Neural progenitor cell (in vitro differentiated cells): ENCODE results near the gene HPS6. TPM values are rescaled to one million over a fixed set of nuclear protein-coding genes. Genes with fewer than 3 reads are reported as not detected.

ENCODE experiments used
- DNase-seq: peaks from one replicate; pipeline ENCODE4 v3.0.0-alpha.2; 2016; ENCODE audit warnings: low spot score
- H2AFZ ChIP-seq: fragments of 200-600 bp; sonication (generic); replicated peaks from 2 replicates; pipeline ENCODE4 v1.6.1; 2016; ENCODE audit warnings: antibody characterized with exemption
- H3F3A ChIP-seq: fragments of 200-600 bp; sonication (generic); 2 replicates; pipeline ENCODE4 v1.6.1; 2016; ENCODE audit warnings: antibody characterized with exemption, low read depth
- H3K27ac ChIP-seq: fragments of 200-600 bp; sonication (generic); 2 replicates; pipeline ENCODE4 v1.5.1; 2016; ENCODE audit warnings: mild to moderate bottlenecking
- H3K27me3 ChIP-seq: fragments of 200-600 bp; sonication (generic); 2 replicates; pipeline ENCODE4 v1.6.1; 2016; ENCODE audit warnings: mild to moderate bottlenecking, moderate library complexity
- H3K36me3 ChIP-seq: fragments of 200-600 bp; sonication (generic); 2 replicates; pipeline ENCODE4 v1.5.1; 2016
- H3K4me1 ChIP-seq: fragments of 200-600 bp; sonication (generic); 2 replicates; pipeline ENCODE4 v1.6.1; 2016; ENCODE audit warnings: mixed run types
- H3K4me2 ChIP-seq: fragments of 200-600 bp; sonication (generic); 2 replicates; pipeline ENCODE4 v1.6.1; 2016
- H3K4me3 ChIP-seq: fragments of 200-600 bp; sonication (generic); 2 replicates; pipeline ENCODE4 v1.5.1; 2016
- H3K79me2 ChIP-seq: fragments of 200-600 bp; sonication (generic); 2 replicates; pipeline ENCODE4 v1.6.1; 2016; ENCODE audit warnings: low read depth
- H3K9ac ChIP-seq: fragments of 200-600 bp; sonication (generic); 2 replicates; pipeline ENCODE4 v1.6.1; 2016
- H3K9me3 ChIP-seq: fragments of 200-600 bp; sonication (generic); 2 replicates; pipeline ENCODE4 v1.5.1; 2016; ENCODE audit warnings: low read depth
- H4K20me1 ChIP-seq: fragments of 200-600 bp; sonication (generic); 2 replicates; pipeline ENCODE4 v1.6.1; 2016; ENCODE audit warnings: low read depth
- H3K27ac Mint-ChIP-seq: 3 replicates; pipeline ENCODE4 v1.8.0; 2021; ENCODE audit warnings: mixed read lengths
- H3K27me3 Mint-ChIP-seq: 2 replicates; pipeline ENCODE4 v1.8.0; 2022; ENCODE audit warnings: low read depth, mild to moderate bottlenecking, inconsistent platforms, moderate library complexity, mixed read lengths; ENCODE audit not compliant: insufficient read depth
- H3K36me3 Mint-ChIP-seq: 3 replicates; pipeline ENCODE4 v1.8.0; 2021; ENCODE audit warnings: mixed read lengths
- H3K4me1 Mint-ChIP-seq: 3 replicates; pipeline ENCODE4 v1.8.0; 2021; ENCODE audit warnings: mixed read lengths
- H3K4me3 Mint-ChIP-seq: 3 replicates; pipeline ENCODE4 v1.8.0; 2021; ENCODE audit warnings: mild to moderate bottlenecking, moderate library complexity, mixed read lengths
- H3K9me3 Mint-ChIP-seq: 3 replicates; pipeline ENCODE4 v1.8.0; 2020; ENCODE audit warnings: mixed read lengths
- EZH2 ChIP-seq: fragments of 200-600 bp; sonication (generic); IDR thresholded peaks from 2 replicates; pipeline ENCODE4 v1.6.1; 2017; ENCODE audit warnings: antibody characterized with exemption, mild to moderate bottlenecking, moderate library complexity
- EZH2phosphoT487 ChIP-seq: fragments of 200-600 bp; sonication (generic); IDR thresholded peaks from 2 replicates; pipeline ENCODE4 v1.6.1; 2017; ENCODE audit warnings: antibody characterized with exemption
- total RNA-seq: library from RNA; depleted of rRNA; stranded (reverse); fragments of >200 nt; gene quantifications from 2 replicates; pipeline ENCODE4 v1.2.3, GENCODE V29; 2015; ENCODE audit warnings: low replicate concordance
- TF ChIP-seq, protein P1 (sequence below): fragments of 200-600 bp; sonication (generic); IDR thresholded peaks from 2 replicates; pipeline ENCODE4 v1.5.1; 2017; ENCODE audit warnings: antibody characterized with exemption, mild to moderate bottlenecking

HPS6 gene
- total RNA-seq, 1 donor from 2014 or later: 7.2 TPM

GRCh38 chr10:102066399-102067088 is 1.4 kb downstream of the HPS6 start:
- Histone ChIP-seq H3K27ac (no peak overlapping the region), H2AFZ (no peak overlapping the region), H3K4me2 (peak overlapping the region; percentile 97), H3K9ac (no peak overlapping the region), H4K20me1 (peaks cover 19% of the 10 kb centered on the region), H3K4me1 (peaks cover 8% of the 10 kb centered on the region), H3F3A (peaks cover 17% of the 10 kb centered on the region), H3K27me3 (peaks cover 14% of the 10 kb centered on the region), H3K79me2 (peaks cover 13% of the 10 kb centered on the region), H3K4me3 (peak overlapping the region; percentile 77), H3K9me3 (no peaks in the 10 kb centered on the region), H3K36me3 (no peaks in the 10 kb centered on the region)
- Mint-ChIP-seq H3K27ac (no peak overlapping the region), H3K4me3 (peak overlapping the region; percentile 90), H3K36me3 (peaks cover 2% of the 10 kb centered on the region), H3K9me3 (no peaks in the 10 kb centered on the region), H3K4me1 (peaks cover 6% of the 10 kb centered on the region), H3K27me3 (peaks cover 14% of the 10 kb centered on the region)
- TF ChIP-seq EZH2: no peak
- TF ChIP-seq, protein P1, sequence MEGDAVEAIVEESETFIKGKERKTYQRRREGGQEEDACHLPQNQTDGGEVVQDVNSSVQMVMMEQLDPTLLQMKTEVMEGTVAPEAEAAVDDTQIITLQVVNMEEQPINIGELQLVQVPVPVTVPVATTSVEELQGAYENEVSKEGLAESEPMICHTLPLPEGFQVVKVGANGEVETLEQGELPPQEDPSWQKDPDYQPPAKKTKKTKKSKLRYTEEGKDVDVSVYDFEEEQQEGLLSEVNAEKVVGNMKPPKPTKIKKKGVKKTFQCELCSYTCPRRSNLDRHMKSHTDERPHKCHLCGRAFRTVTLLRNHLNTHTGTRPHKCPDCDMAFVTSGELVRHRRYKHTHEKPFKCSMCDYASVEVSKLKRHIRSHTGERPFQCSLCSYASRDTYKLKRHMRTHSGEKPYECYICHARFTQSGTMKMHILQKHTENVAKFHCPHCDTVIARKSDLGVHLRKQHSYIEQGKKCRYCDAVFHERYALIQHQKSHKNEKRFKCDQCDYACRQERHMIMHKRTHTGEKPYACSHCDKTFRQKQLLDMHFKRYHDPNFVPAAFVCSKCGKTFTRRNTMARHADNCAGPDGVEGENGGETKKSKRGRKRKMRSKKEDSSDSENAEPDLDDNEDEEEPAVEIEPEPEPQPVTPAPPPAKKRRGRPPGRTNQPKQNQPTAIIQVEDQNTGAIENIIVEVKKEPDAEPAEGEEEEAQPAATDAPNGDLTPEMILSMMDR: no peak
- no peak for DNase-seq

DNA sequence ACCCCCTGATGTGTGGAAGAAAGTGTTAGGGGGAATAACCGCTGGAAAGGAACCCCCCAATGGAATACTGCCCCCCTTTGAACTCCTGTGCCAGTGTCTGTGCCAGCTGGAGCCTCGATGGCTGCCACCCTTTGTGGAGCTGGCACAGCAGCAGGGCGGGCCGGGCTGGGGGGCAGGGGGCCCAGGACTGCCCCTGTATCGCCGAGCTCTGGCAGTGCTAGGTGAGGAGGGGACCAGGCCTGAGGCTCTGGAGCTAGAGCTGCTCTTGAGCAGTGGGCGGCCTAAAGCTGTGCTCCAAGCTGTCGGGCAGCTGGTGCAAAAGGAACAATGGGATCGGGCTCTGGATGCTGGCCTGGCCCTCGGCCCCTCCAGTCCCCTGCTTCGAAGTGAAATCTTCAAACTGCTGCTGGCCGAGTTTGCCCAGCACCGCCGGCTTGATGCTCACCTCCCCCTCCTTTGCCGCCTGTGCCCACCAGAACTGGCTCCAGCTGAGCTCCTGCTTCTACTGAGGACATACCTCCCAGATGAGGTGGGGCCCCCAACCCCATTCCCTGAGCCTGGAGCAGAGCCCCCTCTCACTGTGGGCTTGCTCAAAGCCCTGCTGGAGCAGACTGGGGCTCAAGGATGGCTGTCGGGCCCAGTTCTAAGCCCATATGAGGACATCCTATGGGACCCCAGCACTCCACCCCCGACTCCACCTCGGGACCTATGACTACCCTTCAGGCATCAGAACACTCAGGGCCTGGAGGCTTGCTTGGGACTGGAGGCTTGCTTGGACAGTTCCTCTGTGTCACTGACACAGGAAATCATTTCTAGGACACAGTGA is 2.2 kb downstream of the HPS6 start:
- Histone ChIP-seq H3K4me1 (peaks cover 8% of the 10 kb centered on the region), H3K27me3 (peaks cover 14% of the 10 kb centered on the region), H3F3A (peaks cover 17% of the 10 kb centered on the region), H3K9me3 (no peaks in the 10 kb centered on the region), H3K36me3 (no peaks in the 10 kb centered on the region), H3K4me2 (no peak overlapping the region), H3K27ac (no peak overlapping the region), H4K20me1 (peaks cover 19% of the 10 kb centered on the region), H3K4me3 (no peak overlapping the region), H3K79me2 (peaks cover 13% of the 10 kb centered on the region), H2AFZ (no peak overlapping the region), H3K9ac (no peak overlapping the region)
- no peak overlapping the region for H3K27ac Mint-ChIP-seq
- no peaks in the 10 kb centered on the region for H3K9me3 Mint-ChIP-seq
- H3K4me1 Mint-ChIP-seq: peaks cover 11% of the 10 kb centered on the region
- peak overlapping the region; percentile 53 for H3K4me3 Mint-ChIP-seq
- TF ChIP-seq EZH2phosphoT487: no peak
- TF ChIP-seq EZH2: no peak
- TF ChIP-seq, protein P1: no peak
- H3K36me3 Mint-ChIP-seq: peaks cover 2% of the 10 kb centered on the region
- no peak for DNase-seq
- peaks cover 16% of the 10 kb centered on the region for H3K27me3 Mint-ChIP-seq

GRCh38 chr10:102068216-102068615 is 3.1 kb downstream of the HPS6 start:
- H3F3A ChIP-seq: peaks cover 17% of the 10 kb centered on the region
- no peak overlapping the region for H3K4me3 Mint-ChIP-seq
- H4K20me1 ChIP-seq: peaks cover 19% of the 10 kb centered on the region
- peaks cover 10% of the 10 kb centered on the region for H3K4me1 ChIP-seq
- H3K36me3 Mint-ChIP-seq: peaks cover 2% of the 10 kb centered on the region
- no peak overlapping the region for H3K27ac ChIP-seq
- H3K27me3 ChIP-seq: peaks cover 13% of the 10 kb centered on the region
- no peaks in the 10 kb centered on the region for H3K9me3 Mint-ChIP-seq
- H2AFZ ChIP-seq: no peak overlapping the region
- no peak for DNase-seq
- H3K9ac ChIP-seq: no peak overlapping the region
- H3K27me3 Mint-ChIP-seq: peaks cover 16% of the 10 kb centered on the region
- no peak overlapping the region for H3K27ac Mint-ChIP-seq
- H3K9me3 ChIP-seq: no peaks in the 10 kb centered on the region
- TF ChIP-seq EZH2 (no peak), EZH2phosphoT487 (no peak)
- TF ChIP-seq, protein P1: no peak
- peaks cover 11% of the 10 kb centered on the region for H3K4me1 Mint-ChIP-seq
- H3K36me3 ChIP-seq: no peaks in the 10 kb centered on the region
- no peak overlapping the region for H3K4me2 ChIP-seq
- no peak overlapping the region for H3K4me3 ChIP-seq
- peaks cover 13% of the 10 kb centered on the region for H3K79me2 ChIP-seq
